A673 (cell line): ENCODE results near the gene MEI4. TPM values are rescaled to one million over a fixed set of nuclear protein-coding genes. Genes with fewer than 3 reads are reported as not detected.
"Not testable (repeated sequence)": the region's sequence is repeated elsewhere in the genome, so short reads cannot be mapped to it uniquely, and the experiment has no call there.

Experiments used
- BruUV-seq: library from RNA; stranded (reverse); fragments of 400-500 nt; replicated peaks from 2 replicates; lab custom pipeline; 2021; lab: Mats Ljungman, UMichigan
- CTCF ChIA-PET: fragments of 300-600 bp; sonication (Branson Sonifier 250); formaldehyde crosslinking; loops from one replicate; lab custom pipeline; 2022; ENCODE audit warnings: antibody characterized with exemption; lab: Charles Lee
- POLR2A ChIA-PET: fragments of 300-600 bp; sonication (Branson Sonifier 250); formaldehyde crosslinking; loops from one replicate; lab custom pipeline; 2022; ENCODE audit warnings: antibody characterized with exemption; ENCODE audit not compliant: low non-redundant PET; lab: Charles Lee
- DNase-seq: peaks from one replicate; pipeline ENCODE4 v3.0.0-alpha.2; 2015; ENCODE audit warnings: low spot score
- H3K27ac ChIP-seq: fragments of 200-600 bp; sonication (generic); 2 replicates; pipeline ENCODE4 v1.5.1; 2016; ENCODE audit warnings: mixed run types, low read depth, mild to moderate bottlenecking, mixed read lengths, antibody characterized with exemption, low read length; ENCODE audit not compliant: poor library complexity, severe bottlenecking
- H3K27me3 ChIP-seq: fragments of 200-600 bp; sonication (generic); replicated peaks from 2 replicates; pipeline ENCODE4 v1.6.1; 2017; ENCODE audit warnings: mixed run types, low read depth, mild to moderate bottlenecking, mixed read lengths, antibody characterized with exemption, low read length; ENCODE audit not compliant: insufficient read depth, poor library complexity
- H3K36me3 ChIP-seq: fragments of 200-600 bp; sonication (generic); 2 replicates; pipeline ENCODE4 v1.6.1; 2016; ENCODE audit warnings: mixed run types, mild to moderate bottlenecking, mixed read lengths, antibody characterized with exemption, low read length; ENCODE audit not compliant: insufficient read depth, poor library complexity, severe bottlenecking
- H3K4me1 ChIP-seq: fragments of 200-600 bp; sonication (generic); 2 replicates; pipeline ENCODE4 v1.6.1; 2017; ENCODE audit warnings: mixed run types, mild to moderate bottlenecking, mixed read lengths, antibody characterized with exemption, low read length; ENCODE audit not compliant: insufficient read depth, poor library complexity, severe bottlenecking
- H3K4me3 ChIP-seq: fragments of 200-600 bp; sonication (generic); 2 replicates; pipeline ENCODE4 v1.5.1; 2016; ENCODE audit warnings: low read depth, mixed run types, mild to moderate bottlenecking, mixed read lengths, low read length; ENCODE audit not compliant: poor library complexity, severe bottlenecking
- H3K9me3 ChIP-seq: fragments of 200-600 bp; sonication (generic); 2 replicates; pipeline ENCODE4 v1.6.1; 2016; ENCODE audit warnings: mixed run types, low read depth, mild to moderate bottlenecking, mixed read lengths, antibody characterized with exemption, low read length; ENCODE audit not compliant: poor library complexity, severe bottlenecking
- CTCF ChIP-seq: fragments of 300-800, 200-600 bp; sonication (generic); conservative IDR thresholded peaks from 2 replicates; pipeline ENCODE4 v1.5.1; 2017; ENCODE audit warnings: low read depth, mild to moderate bottlenecking, antibody characterized with exemption, low read length, moderate library complexity, mixed read lengths
- EZH2 ChIP-seq: fragments of 200-600 bp; sonication (generic); IDR thresholded peaks from 2 replicates; pipeline ENCODE4 v1.6.1; 2017; ENCODE audit warnings: borderline replicate concordance, low read depth, mild to moderate bottlenecking, mixed read lengths, antibody characterized with exemption, low read length; ENCODE audit not compliant: poor library complexity, severe bottlenecking
- intact Hi-C: fragments of 100-400 bp; cut with micrococcal nuclease; formaldehyde crosslinking; loops from one replicate; pipeline ENCODE4 v1.10.0; 2022; ENCODE audit not compliant: unreplicated experiment
- total RNA-seq: library from RNA; stranded (reverse); gene quantifications from 2 replicates; pipeline ENCODE4 v1.2.3, GENCODE V29; 2021

The MEI4 gene
- total RNA-seq, 1 experiment from 2014 or later = not detected

- no peaks in the 10 kb centered on the region for H3K4me1 ChIP-seq
- ChIA-PET CTCF (no interaction called here), POLR2A (no interaction called here)
- BruUV-seq = no TSS peak
- H3K9me3 ChIP-seq = no peaks in the 10 kb centered on the region
- TF ChIP-seq CTCF (no peak), EZH2 (no peak)
- intact Hi-C loops = no loop called here
- no peak overlapping the region for H3K4me3 ChIP-seq
- H3K27ac ChIP-seq = no peak overlapping the region
- no peaks in the 10 kb centered on the region for H3K36me3 ChIP-seq
- DNase-seq = no peak
- H3K27me3 ChIP-seq = no peaks in the 10 kb centered on the region
These were observed 169.4 kb downstream of the MEI4 start for GRCh38 chr6:77822265-77822664.

- BruUV-seq = no TSS peak
- Histone ChIP-seq H3K9me3 (no peaks in the 10 kb centered on the region), H3K4me1 (no peaks in the 10 kb centered on the region), H3K27ac (no peak overlapping the region), H3K36me3 (no peaks in the 10 kb centered on the region), H3K27me3 (no peaks in the 10 kb centered on the region), H3K4me3 (no peak overlapping the region)
- ChIA-PET CTCF (no interaction called here), POLR2A (no interaction called here)
- intact Hi-C loops = no loop called here
- TF ChIP-seq EZH2 = no peak
- TF ChIP-seq CTCF = no peak
- DNase-seq = no peak
These were observed 172.4 kb downstream of the MEI4 start for GRCh38 chr6:77825204-77825603.

- intact Hi-C loops = no loop called here
- TF ChIP-seq CTCF (no peak), EZH2 (no peak)
- Histone ChIP-seq H3K9me3 (peaks cover 7% of the 10 kb centered on the region), H3K4me1 (no peaks in the 10 kb centered on the region), H3K27ac (no peak overlapping the region), H3K27me3 (no peaks in the 10 kb centered on the region), H3K36me3 (no peaks in the 10 kb centered on the region), H3K4me3 (no peak overlapping the region)
- DNase-seq = no peak
- POLR2A ChIA-PET = no interaction called here
- CTCF ChIA-PET = no interaction called here
- no TSS peak for BruUV-seq
These were observed 176.9 kb downstream of the MEI4 start for GRCh38 chr6:77829736-77830135.

GRCh38 chr6:77833749-77834148, 180.9 kb downstream of the MEI4 start:
- H3K27ac ChIP-seq, POLR2A ChIA-PET, H3K27me3 ChIP-seq, BruUV-seq, intact Hi-C loops, CTCF ChIA-PET, H3K4me1 ChIP-seq, H3K4me3 ChIP-seq, H3K36me3 ChIP-seq, DNase-seq: not testable (repeated sequence)
- H3K9me3 ChIP-seq = peaks cover 11% of the 10 kb centered on the region
